GM18511 (cell line): ENCODE results near the gene GPR183.
A peak's percentile ranks its signal among the peaks of the same experiment; 100 is the strongest.

Experiments
- ATAC-seq: cut with Tn5 transposase; IDR thresholded peaks from one replicate; pipeline ENCODE4 v1.9.1; 2021; ENCODE audit warnings: mild to moderate bottlenecking, moderate library complexity; ENCODE audit not compliant: unreplicated experiment

GPR183 gene

GRCh38 chr13:99339736-99340397 is 32.7 kb upstream of the GPR183 start:
- no peak for ATAC-seq

GRCh38 chr13:99339230-99339721 is 32.1 kb upstream of the GPR183 start:
- no peak for ATAC-seq

- ATAC-seq, result peak; percentile 69
These were observed 28.4 kb upstream of the GPR183 start for GRCh38 chr13:99335603-99336002.

GRCh38 chr13:99335087-99335486 is 27.9 kb upstream of the GPR183 start:
- ATAC-seq, result no peak

GRCh38 chr13:99334221-99334620 is 27.0 kb upstream of the GPR183 start:
- ATAC-seq, result no peak

- ATAC-seq, result peak; percentile 18
These were observed 25.3 kb upstream of the GPR183 start for GRCh38 chr13:99332456-99332855.

- ATAC-seq, result peak; percentile 95
These were observed 24.7 kb upstream of the GPR183 start for GRCh38 chr13:99331881-99332293.

- ATAC-seq, result no peak
These were observed 23.7 kb upstream of the GPR183 start for GRCh38 chr13:99330942-99331341.

GRCh38 chr13:99329477-99329876 is 22.3 kb upstream of the GPR183 start:
- ATAC-seq, result no peak

- no peak for ATAC-seq
These were observed 20.6 kb upstream of the GPR183 start for GRCh38 chr13:99327761-99328160.

GRCh38 chr13:99327126-99327525 is 19.9 kb upstream of the GPR183 start:
- ATAC-seq, result no peak

GRCh38 chr13:99326012-99326411 is 18.8 kb upstream of the GPR183 start:
- no peak for ATAC-seq

GRCh38 chr13:99323488-99323887 is 16.3 kb upstream of the GPR183 start:
- no peak for ATAC-seq

GRCh38 chr13:99322297-99323103 is 15.3 kb upstream of the GPR183 start:
- ATAC-seq, result peak; percentile 92

GRCh38 chr13:99321709-99322108 is 14.5 kb upstream of the GPR183 start:
- ATAC-seq, result no peak

GRCh38 chr13:99320693-99321481 is 13.7 kb upstream of the GPR183 start:
- ATAC-seq, result no peak

GRCh38 chr13:99316657-99317256 is 9.6 kb upstream of the GPR183 start:
- no peak for ATAC-seq

- ATAC-seq, result no peak
These were observed 9.0 kb upstream of the GPR183 start for GRCh38 chr13:99316224-99316623.

GRCh38 chr13:99315186-99315585 is 8.0 kb upstream of the GPR183 start:
- ATAC-seq, result no peak

- no peak for ATAC-seq
These were observed 7.5 kb upstream of the GPR183 start for GRCh38 chr13:99314640-99315176.

- ATAC-seq, result no peak
These were observed 6.7 kb upstream of the GPR183 start for GRCh38 chr13:99313941-99314340.
